Testis (tissue), 3 donors: ENCODE results near the gene CTNNA2. TPM values are rescaled to one million over a fixed set of nuclear protein-coding genes. Genes with fewer than 3 reads are reported as not detected.

Experiments used
- DNase-seq: peaks from one replicate; pipeline ENCODE4 v3.0.0-alpha.2; 2019
- H3K27ac ChIP-seq, 2 donors: fragments of 200-600 bp; sonication (generic); one replicate each; pipeline ENCODE4 v1.5.1; 2019
- H3K27me3 ChIP-seq: fragments of 200-600 bp; sonication (generic); one replicate; pipeline ENCODE4 v1.5.1; 2019
- H3K36me3 ChIP-seq: fragments of 200-600 bp; sonication (generic); one replicate; pipeline ENCODE4 v1.5.1; 2017; ENCODE audit warnings: low read depth; ENCODE audit errors: missing control alignments
- H3K4me1 ChIP-seq: fragments of 200-600 bp; sonication (generic); one replicate; pipeline ENCODE4 v1.5.1; 2019
- H3K4me3 ChIP-seq, 2 donors: fragments of 200-600 bp; sonication (generic); one replicate each; pipeline ENCODE4 v1.5.1; 2017 to 2019
- H3K9me3 ChIP-seq: fragments of 200-600 bp; sonication (generic); one replicate; pipeline ENCODE4 v1.5.1; 2017
- CTCF ChIP-seq, 3 experiments: fragments of 450-650 bp in 2 of 3; fragments of 200-600 bp in 1 of 3; sonication (generic) in 1 of 3; IDR thresholded peaks; one replicate each; pipeline ENCODE4 v1.5.1; 2016 to 2019; ENCODE audit warnings: antibody characterized with exemption in 3 of 3, mild to moderate bottlenecking in 2 of 3, moderate library complexity in 1 of 3
- POLR2A ChIP-seq: fragments of 450-650 bp; IDR thresholded peaks from one replicate; pipeline ENCODE4 v1.6.1; 2017; ENCODE audit warnings: antibody characterized with exemption, mild to moderate bottlenecking, moderate library complexity
- WGBS, 2 donors: methylation state at CpG; one replicate each; pipeline ENCODE4 v1.1.5; 2018; 5-methylcytosine and 5-hydroxymethylcytosine counted together
- intact Hi-C: fragments of 100-400 bp; cut with DNase I; formaldehyde crosslinking; loops from one replicate; pipeline ENCODE4 v1.15.1; 2023; ENCODE audit warnings: low total_unique reads
- polyA plus RNA-seq: library from polyadenylated mRNA; stranded (reverse); fragments of 350-450 nt; fragmentation: Illumina TruSeq; extraction: RNeasy Lipid Tissue Mini Kit (QIAGEN cat#74804); gene quantifications from one replicate; pipeline ENCODE4 v1.2.3, GENCODE V29; 2014; ENCODE audit warnings: low read depth, low replicate concordance; ENCODE audit not compliant: insufficient read depth
- total RNA-seq, 2 donors: library from RNA; depleted of rRNA; stranded (reverse); fragments of >200 nt; gene quantifications; one replicate each; pipeline ENCODE4 v1.2.3, GENCODE V29; 2016

CTNNA2 gene
- total and polyA plus RNA-seq, 3 donors from 2014 or later, result 36.8 to 44.5 (median 43.4) TPM

- Histone ChIP-seq H3K27ac (no peak overlapping the region), H3K36me3 (no peaks in the 10 kb centered on the region), H3K9me3 (no peaks in the 10 kb centered on the region), H3K4me3 (no peak overlapping the region), H3K4me1 (no peaks in the 10 kb centered on the region), H3K27me3 (no peaks in the 10 kb centered on the region)
- intact Hi-C loops, result no loop called here
- TF ChIP-seq POLR2A (no peak), CTCF (IDR thresholded peaks at IDR 0.05) (no peak)
- WGBS, 2 donors, result 78 to 80% methylated on average over 4 of the region's 4 CpGs
- DNase-seq, result no peak
Observed at GRCh38 chr2:79716266-79716665, 203.4 kb downstream of the CTNNA2 start.

GRCh38 chr2:79717364-79718007 is 204.6 kb downstream of the CTNNA2 start:
- intact Hi-C loops, result no loop called here
- Histone ChIP-seq H3K36me3 (no peaks in the 10 kb centered on the region), H3K4me1 (no peaks in the 10 kb centered on the region), H3K27ac (no peak overlapping the region), H3K27me3 (no peaks in the 10 kb centered on the region), H3K9me3 (no peaks in the 10 kb centered on the region), H3K4me3 (no peak overlapping the region)
- 77% methylated on average over 5 of the region's 5 CpGs for WGBS, 2 donors
- no peak for DNase-seq
- TF ChIP-seq CTCF (IDR thresholded peaks at IDR 0.05), result no peak
- no peak for TF ChIP-seq POLR2A

- no peak for DNase-seq
- WGBS, 2 donors, result 79 to 85% methylated on average over 1 of the region's 1 CpG
- no peak overlapping the region for H3K4me3 ChIP-seq
Observed at GRCh38 chr2:79721061-79721460, 208.2 kb downstream of the CTNNA2 start.

GRCh38 chr2:79721966-79722365 is 209.1 kb downstream of the CTNNA2 start:
- Histone ChIP-seq H3K4me3 (no peak overlapping the region), H3K27me3 (no peaks in the 10 kb centered on the region), H3K4me1 (no peaks in the 10 kb centered on the region), H3K27ac (no peak overlapping the region), H3K9me3 (no peaks in the 10 kb centered on the region), H3K36me3 (no peaks in the 10 kb centered on the region)
- 68 to 87% methylated on average over 3 of the region's 3 CpGs for whole genome bisulfite sequencing, 2 donors
- TF ChIP-seq POLR2A (no peak), CTCF (IDR thresholded peaks at IDR 0.05) (no peak)
- intact Hi-C loops, result no loop called here
- no peak for DNase-seq

More at GRCh38 chr2:79721061-79721460, 208.2 kb downstream of the CTNNA2 start:
- Histone ChIP-seq H3K4me1 (no peaks in the 10 kb centered on the region), H3K36me3 (no peaks in the 10 kb centered on the region), H3K9me3 (no peaks in the 10 kb centered on the region), H3K27me3 (no peaks in the 10 kb centered on the region), H3K27ac (no peak overlapping the region)
- intact Hi-C loops, result no loop called here
- TF ChIP-seq CTCF (IDR thresholded peaks at IDR 0.05), result no peak
- no peak for TF ChIP-seq POLR2A

GRCh38 chr2:79723830-79724229 is 211.0 kb downstream of the CTNNA2 start:
- no peak overlapping the region for H3K27ac ChIP-seq
- H3K27me3 ChIP-seq, result no peaks in the 10 kb centered on the region
- intact Hi-C loops, result no loop called here
- no peaks in the 10 kb centered on the region for H3K36me3 ChIP-seq
- no peaks in the 10 kb centered on the region for H3K4me1 ChIP-seq
- TF ChIP-seq POLR2A (no peak), CTCF (IDR thresholded peaks at IDR 0.05) (no peak)
- no peak overlapping the region for H3K4me3 ChIP-seq
- 86 to 88% methylated on average over 2 of the region's 2 CpGs for WGBS, 2 donors
- no peak for DNase-seq
- no peaks in the 10 kb centered on the region for H3K9me3 ChIP-seq
